Neural crest cell (in vitro differentiated cells): Measurements from ENCODE around the gene NPSR1. TPM values are rescaled to one million over a fixed set of nuclear protein-coding genes. Genes with fewer than 3 reads are reported as not detected.

Experiments
- DNase-seq: peaks from one replicate; pipeline ENCODE4 v3.0.0; 2021; ENCODE audit warnings: low read depth, mixed read lengths, low spot score
- H3K27ac Mint-ChIP-seq: one replicate; pipeline ENCODE4 v1.8.0; 2021; ENCODE audit warnings: mild to moderate bottlenecking, mixed read lengths; ENCODE audit not compliant: unreplicated experiment
- H3K27me3 Mint-ChIP-seq: 2 replicates; pipeline ENCODE4 v1.8.0; 2021; ENCODE audit warnings: low read depth, mild to moderate bottlenecking, mixed read lengths
- H3K36me3 Mint-ChIP-seq: 2 replicates; pipeline ENCODE4 v1.8.0; 2021; ENCODE audit warnings: low read depth, mild to moderate bottlenecking, mixed read lengths
- H3K4me1 Mint-ChIP-seq: 2 replicates; pipeline ENCODE4 v1.8.0; 2021; ENCODE audit warnings: mixed read lengths
- H3K4me3 Mint-ChIP-seq: one replicate; pipeline ENCODE4 v1.8.0; 2021; ENCODE audit warnings: mild to moderate bottlenecking, mixed read lengths
- H3K9me3 Mint-ChIP-seq: 2 replicates; pipeline ENCODE4 v1.8.0; 2021; ENCODE audit warnings: mixed read lengths
- total RNA-seq: library from RNA; stranded (reverse); gene quantifications from 2 replicates; pipeline ENCODE4 v1.2.1, GENCODE V29; 2021
- TF ChIP-seq, protein P1 (sequence below): fragments of 200-600 bp; sonication (generic); conservative IDR thresholded peaks from 2 replicates; pipeline ENCODE4 v1.5.0; 2021; ENCODE audit warnings: antibody characterized with exemption, mild to moderate bottlenecking

Gene NPSR1
- total RNA-seq, 1 donor from 2014 or later: not detected

DNA sequence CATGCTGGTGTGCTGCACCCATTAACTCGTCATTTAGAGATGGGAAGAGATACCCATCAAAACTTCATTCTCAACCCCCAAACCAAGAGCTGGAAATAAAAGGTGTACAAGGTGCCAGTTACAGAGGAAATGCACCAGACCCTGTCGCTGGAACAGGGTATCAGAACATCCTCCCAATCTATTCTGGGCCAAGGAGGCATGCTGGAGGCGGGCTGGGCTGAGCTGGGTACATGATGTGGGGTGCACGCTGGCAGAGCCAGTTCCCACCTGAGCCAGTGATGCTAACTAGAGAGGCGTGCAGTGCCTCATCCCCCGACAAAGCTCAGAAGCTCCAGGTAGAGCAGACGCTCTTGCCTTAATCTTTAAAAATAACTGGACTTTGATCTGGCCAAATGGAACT lies 70.1 kb downstream of the NPSR1 start:
- TF ChIP-seq, protein P1, sequence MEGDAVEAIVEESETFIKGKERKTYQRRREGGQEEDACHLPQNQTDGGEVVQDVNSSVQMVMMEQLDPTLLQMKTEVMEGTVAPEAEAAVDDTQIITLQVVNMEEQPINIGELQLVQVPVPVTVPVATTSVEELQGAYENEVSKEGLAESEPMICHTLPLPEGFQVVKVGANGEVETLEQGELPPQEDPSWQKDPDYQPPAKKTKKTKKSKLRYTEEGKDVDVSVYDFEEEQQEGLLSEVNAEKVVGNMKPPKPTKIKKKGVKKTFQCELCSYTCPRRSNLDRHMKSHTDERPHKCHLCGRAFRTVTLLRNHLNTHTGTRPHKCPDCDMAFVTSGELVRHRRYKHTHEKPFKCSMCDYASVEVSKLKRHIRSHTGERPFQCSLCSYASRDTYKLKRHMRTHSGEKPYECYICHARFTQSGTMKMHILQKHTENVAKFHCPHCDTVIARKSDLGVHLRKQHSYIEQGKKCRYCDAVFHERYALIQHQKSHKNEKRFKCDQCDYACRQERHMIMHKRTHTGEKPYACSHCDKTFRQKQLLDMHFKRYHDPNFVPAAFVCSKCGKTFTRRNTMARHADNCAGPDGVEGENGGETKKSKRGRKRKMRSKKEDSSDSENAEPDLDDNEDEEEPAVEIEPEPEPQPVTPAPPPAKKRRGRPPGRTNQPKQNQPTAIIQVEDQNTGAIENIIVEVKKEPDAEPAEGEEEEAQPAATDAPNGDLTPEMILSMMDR: no peak
- Mint-ChIP-seq H3K27me3 (no peaks in the 10 kb centered on the region), H3K4me3 (no peak overlapping the region), H3K36me3 (no peaks in the 10 kb centered on the region), H3K4me1 (peaks cover under 1% of the 10 kb centered on the region), H3K9me3 (no peaks in the 10 kb centered on the region), H3K27ac (no peak overlapping the region)
- DNase-seq: no peak

GRCh38 chr7:34734771-34735170 lies 76.8 kb downstream of the NPSR1 start:
- no peaks in the 10 kb centered on the region for H3K9me3 Mint-ChIP-seq
- H3K27ac Mint-ChIP-seq: no peak overlapping the region
- no peaks in the 10 kb centered on the region for H3K27me3 Mint-ChIP-seq
- TF ChIP-seq, protein P1: no peak
- no peak for DNase-seq
- H3K4me1 Mint-ChIP-seq: no peaks in the 10 kb centered on the region
- no peaks in the 10 kb centered on the region for H3K36me3 Mint-ChIP-seq
- H3K4me3 Mint-ChIP-seq: no peak overlapping the region

DNA sequence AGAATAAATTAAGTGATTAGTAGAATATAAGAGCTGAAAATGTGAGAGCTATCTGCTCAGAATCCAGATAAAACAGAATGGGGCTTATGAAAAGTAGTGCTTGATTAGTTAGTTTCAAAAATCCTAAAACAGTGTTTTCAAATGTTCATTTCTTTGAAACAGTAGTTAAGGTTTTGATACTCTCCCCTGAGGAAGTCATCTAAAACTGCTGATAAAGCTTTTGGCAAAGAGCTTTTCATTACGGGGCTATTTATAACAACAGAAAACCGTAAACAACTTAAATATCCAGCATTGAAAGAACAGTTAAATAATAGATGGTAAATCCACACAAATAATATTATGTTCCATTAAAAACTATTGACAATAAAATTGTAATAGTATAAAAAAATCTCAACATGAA lies 77.5 kb downstream of the NPSR1 start:
- Mint-ChIP-seq H3K4me3 (no peak overlapping the region), H3K9me3 (no peaks in the 10 kb centered on the region), H3K4me1 (no peaks in the 10 kb centered on the region), H3K27me3 (no peaks in the 10 kb centered on the region), H3K36me3 (no peaks in the 10 kb centered on the region), H3K27ac (no peak overlapping the region)
- TF ChIP-seq, protein P1: no peak
- DNase-seq: no peak

GRCh38 chr7:34739651-34740300 lies 81.8 kb downstream of the NPSR1 start:
- Mint-ChIP-seq H3K27me3 (no peaks in the 10 kb centered on the region), H3K4me3 (no peak overlapping the region), H3K27ac (no peak overlapping the region), H3K9me3 (peaks cover 6% of the 10 kb centered on the region), H3K36me3 (no peaks in the 10 kb centered on the region), H3K4me1 (no peaks in the 10 kb centered on the region)
- TF ChIP-seq, protein P1: no peak
- no peak for DNase-seq

DNA sequence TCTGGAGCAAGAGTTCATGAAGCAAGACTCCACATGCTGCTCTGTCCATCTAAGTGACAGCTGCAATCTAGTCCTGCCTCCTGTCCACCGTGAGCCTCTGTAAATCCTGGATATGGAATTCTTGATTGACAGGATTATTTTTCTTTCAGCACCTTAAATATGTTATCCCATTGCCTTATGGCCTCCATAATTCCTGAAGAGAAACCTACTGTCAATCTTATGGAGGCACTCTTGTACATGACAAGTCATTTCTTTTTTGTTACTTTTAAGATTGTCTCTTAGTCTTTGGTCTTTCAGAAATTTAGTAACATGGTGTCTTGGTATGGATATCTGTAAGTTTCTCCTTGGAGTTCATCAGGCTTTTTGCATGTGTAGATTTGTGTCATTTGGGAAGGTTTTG lies 82.8 kb downstream of the NPSR1 start:
- Mint-ChIP-seq H3K27me3 (no peaks in the 10 kb centered on the region), H3K4me3 (no peak overlapping the region), H3K4me1 (no peaks in the 10 kb centered on the region), H3K27ac (no peak overlapping the region), H3K36me3 (no peaks in the 10 kb centered on the region), H3K9me3 (peaks cover 6% of the 10 kb centered on the region)
- TF ChIP-seq, protein P1: no peak
- no peak for DNase-seq
